Hepatocyte (in vitro differentiated cells): Measurements from ENCODE around the gene RNF121. TPM values are rescaled to one million over a fixed set of nuclear protein-coding genes. Genes with fewer than 3 reads are reported as not detected.

ENCODE experiments used
- DNase-seq: peaks from one replicate; pipeline ENCODE4 v3.0.0-alpha.2; 2016; ENCODE audit warnings: low spot score
- H2AFZ ChIP-seq: fragments of 200-600 bp; sonication (generic); 2 replicates; pipeline ENCODE4 v1.6.0; 2016; ENCODE audit warnings: antibody characterized with exemption, mild to moderate bottlenecking
- H3K27ac ChIP-seq: fragments of 200-600 bp; sonication (generic); 2 replicates; pipeline ENCODE4 v1.5.1; 2016; ENCODE audit warnings: mild to moderate bottlenecking
- H3K27me3 ChIP-seq: fragments of 200-600 bp; sonication (generic); 2 replicates; pipeline ENCODE4 v1.6.1; 2016
- H3K36me3 ChIP-seq: fragments of 200-600 bp; sonication (generic); replicated peaks from 2 replicates; pipeline ENCODE4 v1.5.1; 2016; ENCODE audit warnings: low read depth; ENCODE audit not compliant: insufficient read depth
- H3K4me1 ChIP-seq: fragments of 200-600 bp; sonication (generic); 2 replicates; pipeline ENCODE4 v1.5.1; 2016; ENCODE audit warnings: mild to moderate bottlenecking, moderate library complexity; ENCODE audit not compliant: insufficient read depth
- H3K4me2 ChIP-seq: fragments of 200-600 bp; sonication (generic); 2 replicates; pipeline ENCODE4 v1.6.0; 2016
- H3K4me3 ChIP-seq: fragments of 200-600 bp; sonication (generic); 2 replicates; pipeline ENCODE4 v1.5.1; 2016; ENCODE audit warnings: mild to moderate bottlenecking
- H3K79me2 ChIP-seq: fragments of 200-600 bp; sonication (generic); 2 replicates; pipeline ENCODE4 v1.6.0; 2017; ENCODE audit warnings: mild to moderate bottlenecking
- H3K9me2 ChIP-seq: fragments of 200-600 bp; sonication (generic); replicated peaks from 2 replicates; pipeline ENCODE4 v1.6.0; 2017; ENCODE audit warnings: mild to moderate bottlenecking; ENCODE audit not compliant: insufficient read depth
- H3K9me3 ChIP-seq: fragments of 200-600 bp; sonication (generic); 2 replicates; pipeline ENCODE4 v1.5.1; 2016; ENCODE audit warnings: low read depth, mild to moderate bottlenecking
- H4K20me1 ChIP-seq: fragments of 200-600 bp; sonication (generic); 2 replicates; pipeline ENCODE4 v1.6.0; 2016; ENCODE audit warnings: mild to moderate bottlenecking; ENCODE audit not compliant: insufficient read depth, poor library complexity, severe bottlenecking
- EZH2 ChIP-seq: fragments of 200-600 bp; sonication (generic); IDR thresholded peaks from 2 replicates; pipeline ENCODE4 v1.6.1; 2016; ENCODE audit warnings: antibody characterized with exemption, mild to moderate bottlenecking, borderline replicate concordance
- EZH2phosphoT487 ChIP-seq: fragments of 200-600 bp; sonication (generic); IDR thresholded peaks from one replicate; pipeline ENCODE4 v1.6.1; 2018; ENCODE audit warnings: antibody characterized with exemption, mild to moderate bottlenecking, low read depth, moderate library complexity; ENCODE audit not compliant: unreplicated experiment, severe bottlenecking
- WGBS: methylation state at CpG from one replicate; pipeline ENCODE4 v1.1.6; 2016; ENCODE audit warnings: low lambda C conversion rate; ENCODE audit errors: missing lambda C conversion rate; 5-methylcytosine and 5-hydroxymethylcytosine counted together
- polyA plus RNA-seq: library from polyadenylated mRNA; unstranded; fragments of >200 nt; fragmentation: Nextera tagmentation; extraction: Ambion mirVana; gene quantifications from 2 replicates; pipeline ENCODE4 v1.2.1, GENCODE V29; 2016
- total RNA-seq: library from RNA; depleted of rRNA; stranded (reverse); fragments of >200 nt; gene quantifications from 2 replicates; pipeline ENCODE4 v1.2.3, GENCODE V29; 2014
- TF ChIP-seq, protein P1 (sequence below): fragments of 200-600 bp; sonication (generic); IDR thresholded peaks from 2 replicates; pipeline ENCODE4 v1.5.1; 2016; ENCODE audit warnings: antibody characterized with exemption, mild to moderate bottlenecking; ENCODE audit not compliant: poor library complexity

RNF121 gene
- total and polyA plus RNA-seq, 2 experiments from 2014 or later: 26.5 to 29.4 TPM

DNA sequence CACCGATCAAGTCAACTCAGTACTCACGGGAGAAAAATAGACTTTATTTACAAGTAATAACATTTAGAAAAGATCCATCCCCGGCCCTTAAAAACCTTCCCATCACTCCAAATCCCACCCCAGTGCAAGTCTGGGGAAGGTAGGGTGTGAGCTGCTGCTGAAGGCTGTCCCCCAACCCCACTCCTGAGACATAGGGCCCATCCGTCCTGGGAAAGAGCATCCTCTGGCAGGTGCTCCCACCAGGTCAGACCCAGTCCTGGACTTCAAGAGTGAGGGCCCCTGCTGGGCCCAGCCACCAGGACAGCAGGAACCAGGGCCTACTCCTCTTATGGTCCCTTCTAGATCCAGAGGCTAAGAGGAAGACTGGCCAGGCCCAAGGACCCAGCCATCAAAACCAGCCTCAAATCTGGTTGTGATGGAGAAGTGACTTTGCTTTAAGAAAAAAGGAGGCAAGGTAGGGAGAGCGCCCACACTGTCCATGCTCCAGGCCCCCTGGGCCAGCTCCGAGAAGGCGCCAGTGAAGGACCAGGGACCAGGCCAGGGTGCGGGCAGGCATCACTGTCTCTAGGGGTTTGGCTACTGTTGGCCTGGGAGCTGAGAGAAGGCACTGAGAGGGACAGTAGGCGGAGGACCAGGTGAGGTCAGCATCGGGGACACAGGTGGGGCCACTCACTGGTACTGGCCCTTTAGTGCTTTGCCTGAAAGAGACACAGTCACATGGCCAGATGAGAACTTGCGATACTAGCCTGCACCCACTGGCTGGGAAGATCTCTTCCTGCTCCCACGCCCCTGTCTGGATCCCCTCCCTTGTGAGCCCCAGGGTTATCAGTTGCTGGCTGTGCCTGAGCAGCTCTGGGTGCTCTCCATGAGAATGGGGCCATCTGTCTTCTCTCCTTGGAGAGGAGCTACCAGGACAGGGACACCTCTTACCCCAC lies 74.3 kb downstream of the RNF121 start:
- H3K9me3 ChIP-seq: no peaks in the 10 kb centered on the region
- no peak for DNase-seq
- H3K9me2 ChIP-seq: no peaks in the 10 kb centered on the region
- H2AFZ ChIP-seq: no peak overlapping the region
- no peaks in the 10 kb centered on the region for H3K27me3 ChIP-seq
- no peak overlapping the region for H3K4me2 ChIP-seq
- H3K4me3 ChIP-seq: no peak overlapping the region
- H3K79me2 ChIP-seq: no peaks in the 10 kb centered on the region
- WGBS: 89% methylated on average over 12 of the region's 12 CpGs
- H3K36me3 ChIP-seq: peaks cover 3% of the 10 kb centered on the region
- TF ChIP-seq EZH2phosphoT487 (no peak), EZH2 (no peak)
- TF ChIP-seq, protein P1, sequence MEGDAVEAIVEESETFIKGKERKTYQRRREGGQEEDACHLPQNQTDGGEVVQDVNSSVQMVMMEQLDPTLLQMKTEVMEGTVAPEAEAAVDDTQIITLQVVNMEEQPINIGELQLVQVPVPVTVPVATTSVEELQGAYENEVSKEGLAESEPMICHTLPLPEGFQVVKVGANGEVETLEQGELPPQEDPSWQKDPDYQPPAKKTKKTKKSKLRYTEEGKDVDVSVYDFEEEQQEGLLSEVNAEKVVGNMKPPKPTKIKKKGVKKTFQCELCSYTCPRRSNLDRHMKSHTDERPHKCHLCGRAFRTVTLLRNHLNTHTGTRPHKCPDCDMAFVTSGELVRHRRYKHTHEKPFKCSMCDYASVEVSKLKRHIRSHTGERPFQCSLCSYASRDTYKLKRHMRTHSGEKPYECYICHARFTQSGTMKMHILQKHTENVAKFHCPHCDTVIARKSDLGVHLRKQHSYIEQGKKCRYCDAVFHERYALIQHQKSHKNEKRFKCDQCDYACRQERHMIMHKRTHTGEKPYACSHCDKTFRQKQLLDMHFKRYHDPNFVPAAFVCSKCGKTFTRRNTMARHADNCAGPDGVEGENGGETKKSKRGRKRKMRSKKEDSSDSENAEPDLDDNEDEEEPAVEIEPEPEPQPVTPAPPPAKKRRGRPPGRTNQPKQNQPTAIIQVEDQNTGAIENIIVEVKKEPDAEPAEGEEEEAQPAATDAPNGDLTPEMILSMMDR: no peak
- H3K4me1 ChIP-seq: no peaks in the 10 kb centered on the region
- no peak overlapping the region for H3K27ac ChIP-seq
- peaks cover 3% of the 10 kb centered on the region for H4K20me1 ChIP-seq

DNA sequence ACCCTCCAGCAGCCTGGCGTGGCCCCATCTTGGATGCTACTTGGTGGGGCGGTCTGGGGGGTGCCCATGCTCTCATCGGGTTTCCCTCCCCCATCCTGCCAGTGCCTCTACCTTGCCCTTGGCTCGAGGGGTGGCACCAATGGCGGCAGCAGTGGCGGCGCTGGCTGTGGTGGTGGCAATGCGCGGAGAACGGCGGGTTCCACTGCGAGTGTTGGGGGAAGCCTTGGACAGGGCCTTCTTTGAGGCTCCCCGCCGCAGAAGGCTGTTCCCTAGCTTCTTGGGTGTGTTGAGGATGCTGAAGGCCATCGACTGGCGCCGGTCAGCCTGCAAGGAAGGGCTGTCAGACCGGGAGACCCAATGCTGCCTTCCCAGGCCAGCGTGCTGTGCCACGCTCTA lies 74.9 kb downstream of the RNF121 start:
- Histone ChIP-seq H3K36me3 (peaks cover 4% of the 10 kb centered on the region), H3K9me2 (no peaks in the 10 kb centered on the region), H3K4me2 (no peak overlapping the region), H4K20me1 (peaks cover 8% of the 10 kb centered on the region), H3K27me3 (no peaks in the 10 kb centered on the region), H3K79me2 (no peaks in the 10 kb centered on the region), H3K4me3 (no peak overlapping the region), H2AFZ (no peak overlapping the region), H3K27ac (no peak overlapping the region), H3K4me1 (no peaks in the 10 kb centered on the region), H3K9me3 (no peaks in the 10 kb centered on the region)
- 96% methylated on average over 20 of the region's 20 CpGs for WGBS
- TF ChIP-seq, protein P1: no peak
- TF ChIP-seq EZH2: no peak
- no peak for TF ChIP-seq EZH2phosphoT487
- DNase-seq: no peak

DNA sequence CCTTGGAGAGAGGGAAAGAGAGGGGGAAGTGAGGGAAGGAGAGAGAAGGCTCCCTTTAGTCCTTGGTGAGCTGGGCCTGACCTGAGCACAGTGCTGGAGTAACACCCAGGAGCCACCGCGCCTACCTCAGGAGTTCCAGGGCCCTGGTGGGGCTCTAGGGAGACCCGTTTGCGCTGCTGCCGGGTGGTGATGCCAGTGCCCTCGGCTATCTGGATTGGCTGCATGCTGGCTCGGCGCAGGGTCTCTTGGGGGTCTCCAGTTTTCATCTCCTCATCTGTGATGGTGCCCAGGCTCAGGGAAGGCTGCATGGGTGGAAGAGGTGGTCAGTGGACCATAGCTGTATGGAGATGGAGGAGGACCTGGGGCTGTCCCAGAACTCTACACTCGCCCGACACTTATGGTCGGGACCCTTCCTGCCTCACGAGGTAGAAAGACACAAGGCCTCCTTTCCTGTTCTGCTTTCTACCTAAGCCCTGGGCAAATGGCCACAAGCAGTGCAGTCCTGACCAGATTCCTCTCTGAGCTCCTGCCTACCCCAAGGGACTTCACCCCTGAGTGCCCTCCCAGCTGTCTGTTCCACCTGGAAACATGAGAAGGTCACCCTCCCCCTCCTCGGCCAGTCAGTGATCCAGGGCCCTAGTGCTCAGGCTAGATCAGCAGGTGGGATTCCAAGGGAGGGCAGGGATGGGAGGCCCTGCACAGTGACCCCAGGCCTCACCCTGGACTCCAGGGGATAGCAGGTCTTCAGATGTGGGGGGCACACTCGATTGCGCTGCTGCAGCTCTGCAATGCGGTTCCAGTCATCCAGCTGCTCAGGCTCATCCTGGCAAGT lies 75.9 kb downstream of the RNF121 start:
- Histone ChIP-seq H3K27ac (no peak overlapping the region), H3K4me1 (no peaks in the 10 kb centered on the region), H3K79me2 (no peaks in the 10 kb centered on the region), H3K27me3 (no peaks in the 10 kb centered on the region), H3K4me3 (no peak overlapping the region), H4K20me1 (peaks cover 12% of the 10 kb centered on the region), H3K36me3 (peaks cover 4% of the 10 kb centered on the region), H2AFZ (no peak overlapping the region), H3K9me2 (no peaks in the 10 kb centered on the region), H3K9me3 (no peaks in the 10 kb centered on the region), H3K4me2 (no peak overlapping the region)
- TF ChIP-seq, protein P1: no peak
- TF ChIP-seq EZH2phosphoT487: no peak
- no peak for TF ChIP-seq EZH2
- no peak for DNase-seq
- 95% methylated on average over 16 of the region's 16 CpGs for WGBS
